Mucosa of descending colon (tissue), 3 donors: Measurements from ENCODE around the gene OCIAD1. TPM values are rescaled to one million over a fixed set of nuclear protein-coding genes. Genes with fewer than 3 reads are reported as not detected.
"Not testable (repeated sequence)": the region's sequence is repeated elsewhere in the genome, so short reads cannot be mapped to it uniquely, and the experiment has no call there.

Experiments
- ATAC-seq: fragments of 200-7000 bp; cut with Tn5 transposase; one replicate; pipeline ENCODE4 v1.9.1; 2020; ENCODE audit warnings: mild to moderate bottlenecking, moderate library complexity
- DNase-seq, 3 donors: peaks; one replicate each; pipeline ENCODE4 v3.0.0-alpha.2; 2020
- H3K36me3 ChIP-seq: fragments of 200-600 bp; one replicate; pipeline ENCODE4 v1.8.0; 2021; ENCODE audit warnings: low read depth, mild to moderate bottlenecking
- H3K4me1 ChIP-seq: fragments of 200-600 bp; one replicate; pipeline ENCODE4 v1.8.0; 2021; ENCODE audit warnings: low read depth, mild to moderate bottlenecking
- H3K4me3 ChIP-seq: fragments of 200-600 bp; one replicate; pipeline ENCODE4 v1.8.0; 2021; ENCODE audit warnings: mild to moderate bottlenecking
- H3K9me3 ChIP-seq: fragments of 200-600 bp; one replicate; pipeline ENCODE4 v1.8.0; 2021; ENCODE audit warnings: mild to moderate bottlenecking
- intact Hi-C, 2 donors: fragments of 100-400 bp; cut with DNase I in 1 of 2; cut with micrococcal nuclease in 1 of 2; formaldehyde crosslinking; loops; one replicate each; pipeline versions ENCODE4 v1.11.0 to v1.11.1; 2022; cut with DNase I, micrococcal nuclease
- total RNA-seq, 3 donors: library from RNA; stranded (reverse); fragmentation: NEBNext Ultra II Directional in 2 of 3; extraction: Animal tissue kit (Norgen Biotek cat#: 25700) in 2 of 3; gene quantifications; one replicate each; pipeline versions ENCODE4 v1.2.1 to v1.2.4, GENCODE V29; 2021 to 2023
- TF ChIP-seq, protein P1 (sequence below): fragments of 200-600 bp; IDR thresholded peaks from one replicate; pipeline ENCODE4 v1.8.0; 2022; ENCODE audit warnings: antibody characterized with exemption, mild to moderate bottlenecking
- donor health status: DM: no; HTN: no; CAD: no; lungs with moderate emphysema.
- donor health status: DM: no; HTN: no; CAD: no.
- donor health status: DM: no; HTN: yes; CAD: no.

Gene OCIAD1
- total RNA-seq, 3 donors from 2014 or later: 119 to 150 (median 133) TPM

DNA sequence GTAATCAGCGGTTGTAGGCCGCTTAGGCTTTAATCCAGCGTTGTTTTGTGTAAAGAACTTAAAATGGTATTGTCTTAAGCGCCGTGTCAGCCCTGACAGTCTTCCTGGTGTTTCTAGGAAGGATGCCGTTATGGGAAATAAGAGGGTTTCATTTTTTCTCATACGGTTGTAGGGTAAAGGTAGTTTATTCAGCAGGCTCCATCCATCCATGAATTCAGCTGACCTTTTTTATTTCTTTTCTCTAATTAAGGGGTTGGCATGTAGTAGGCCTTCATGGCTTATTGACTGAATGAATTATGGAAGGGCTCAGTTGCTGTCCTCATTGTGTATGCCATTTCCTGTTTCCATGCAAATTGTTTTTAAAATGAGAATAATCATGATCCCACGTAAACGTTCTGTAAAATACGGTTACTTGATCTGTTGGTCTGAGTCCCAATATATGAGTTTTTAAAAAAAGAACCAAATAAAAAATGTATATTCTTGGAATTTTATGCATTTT is 693 bp downstream of the OCIAD1 start:
- H3K9me3 ChIP-seq: no peaks in the 10 kb centered on the region
- no peak for DNase-seq
- intact Hi-C loops: no loop called here
- H3K4me3 ChIP-seq: peak overlapping the region; percentile 77
- ATAC-seq: peak; percentile 1
- TF ChIP-seq, protein P1, sequence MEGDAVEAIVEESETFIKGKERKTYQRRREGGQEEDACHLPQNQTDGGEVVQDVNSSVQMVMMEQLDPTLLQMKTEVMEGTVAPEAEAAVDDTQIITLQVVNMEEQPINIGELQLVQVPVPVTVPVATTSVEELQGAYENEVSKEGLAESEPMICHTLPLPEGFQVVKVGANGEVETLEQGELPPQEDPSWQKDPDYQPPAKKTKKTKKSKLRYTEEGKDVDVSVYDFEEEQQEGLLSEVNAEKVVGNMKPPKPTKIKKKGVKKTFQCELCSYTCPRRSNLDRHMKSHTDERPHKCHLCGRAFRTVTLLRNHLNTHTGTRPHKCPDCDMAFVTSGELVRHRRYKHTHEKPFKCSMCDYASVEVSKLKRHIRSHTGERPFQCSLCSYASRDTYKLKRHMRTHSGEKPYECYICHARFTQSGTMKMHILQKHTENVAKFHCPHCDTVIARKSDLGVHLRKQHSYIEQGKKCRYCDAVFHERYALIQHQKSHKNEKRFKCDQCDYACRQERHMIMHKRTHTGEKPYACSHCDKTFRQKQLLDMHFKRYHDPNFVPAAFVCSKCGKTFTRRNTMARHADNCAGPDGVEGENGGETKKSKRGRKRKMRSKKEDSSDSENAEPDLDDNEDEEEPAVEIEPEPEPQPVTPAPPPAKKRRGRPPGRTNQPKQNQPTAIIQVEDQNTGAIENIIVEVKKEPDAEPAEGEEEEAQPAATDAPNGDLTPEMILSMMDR: no peak
- no peaks in the 10 kb centered on the region for H3K36me3 ChIP-seq
- H3K4me1 ChIP-seq: peaks cover 6% of the 10 kb centered on the region

DNA sequence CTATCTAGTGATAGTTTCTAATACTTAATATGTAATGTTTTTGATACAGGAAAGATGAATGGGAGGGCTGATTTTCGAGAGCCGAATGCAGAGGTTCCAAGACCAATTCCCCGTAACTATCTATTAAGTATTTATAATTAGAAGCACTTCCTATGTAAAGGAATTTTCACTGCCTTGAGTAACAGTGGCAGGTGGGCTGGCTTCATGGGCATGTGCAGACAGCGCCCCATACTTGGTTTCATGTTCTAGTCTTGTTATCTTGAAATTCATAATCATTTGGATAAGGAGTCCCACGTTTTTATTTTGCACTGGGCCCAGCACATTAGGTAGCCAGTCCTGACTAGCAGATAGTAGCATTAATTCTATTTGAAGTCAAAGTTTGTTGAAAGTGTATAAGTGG is 1.7 kb downstream of the OCIAD1 start:
- Histone ChIP-seq H3K36me3 (no peaks in the 10 kb centered on the region), H3K4me1 (peaks cover 6% of the 10 kb centered on the region), H3K4me3 (no peak overlapping the region), H3K9me3 (no peaks in the 10 kb centered on the region)
- DNase-seq (no peak), ATAC-seq (no peak)
- intact Hi-C loops: no loop called here
- TF ChIP-seq, protein P1: no peak

DNA sequence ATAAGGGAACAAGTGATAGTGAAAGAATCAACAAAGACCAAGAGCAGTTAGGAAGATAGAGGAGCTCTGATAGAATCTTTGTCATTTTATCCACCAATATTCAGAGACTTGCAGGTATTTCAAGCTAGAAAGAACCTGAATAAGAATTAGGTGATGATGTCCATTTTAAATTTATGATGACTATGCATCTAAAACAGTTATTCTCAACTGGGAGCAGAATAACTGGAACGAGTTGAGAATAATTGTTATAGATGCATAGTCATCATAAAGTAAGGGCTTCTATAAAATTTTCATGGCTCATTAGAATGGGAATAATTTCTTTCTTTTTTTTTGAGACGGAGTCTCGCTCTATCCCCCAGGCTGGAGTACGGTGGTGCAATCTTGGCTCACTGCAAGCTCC is 5.8 kb downstream of the OCIAD1 start:
- peaks cover 6% of the 10 kb centered on the region for H3K4me1 ChIP-seq
- DNase-seq (no peak), ATAC-seq (no peak)
- H3K4me3 ChIP-seq: no peak overlapping the region
- no peaks in the 10 kb centered on the region for H3K9me3 ChIP-seq
- intact Hi-C loops: no loop called here
- H3K36me3 ChIP-seq: no peaks in the 10 kb centered on the region
- TF ChIP-seq, protein P1: no peak

DNA sequence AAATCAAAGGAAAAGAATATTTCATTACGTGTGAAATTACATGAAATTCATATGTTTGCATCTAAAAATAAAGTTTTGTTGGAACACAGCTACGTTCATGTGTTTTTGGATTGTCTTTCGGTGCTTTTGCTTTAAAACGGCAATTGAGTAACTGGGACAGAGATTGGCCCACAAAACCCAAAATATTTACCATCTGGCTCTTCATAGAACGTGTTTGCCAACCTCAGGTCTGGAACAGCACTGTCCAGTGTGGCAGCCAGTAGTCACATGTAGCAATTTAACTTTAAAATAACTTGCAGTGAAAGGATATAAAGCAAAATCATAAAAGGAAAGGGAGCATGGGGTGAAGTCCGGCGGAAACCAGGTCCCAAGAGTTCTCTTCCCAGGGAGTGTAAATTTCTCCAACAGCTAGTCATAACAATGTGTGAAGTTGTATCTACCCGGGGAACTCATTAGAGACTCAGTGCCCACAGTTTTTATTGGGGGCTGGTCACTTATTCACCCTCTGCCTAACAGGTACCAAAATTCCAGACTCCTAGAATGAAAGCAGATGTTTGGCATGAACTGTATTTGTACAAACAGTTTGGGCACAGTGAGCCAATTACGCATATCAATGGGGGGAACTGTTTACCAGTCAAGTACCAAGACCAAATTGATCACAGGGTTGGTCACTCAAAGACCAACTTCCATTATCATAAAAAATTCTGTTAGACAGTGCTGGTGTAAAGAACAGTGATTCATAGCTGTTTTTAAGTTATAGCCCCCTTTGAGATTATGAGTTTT is 10.3 kb downstream of the OCIAD1 start:
- H3K9me3 ChIP-seq: no peaks in the 10 kb centered on the region
- no peak for ATAC-seq
- no peak overlapping the region for H3K4me3 ChIP-seq
- no peaks in the 10 kb centered on the region for H3K4me1 ChIP-seq
- intact Hi-C loops: no loop called here
- no peaks in the 10 kb centered on the region for H3K36me3 ChIP-seq
- TF ChIP-seq, protein P1: no peak
- no peak for DNase-seq

DNA sequence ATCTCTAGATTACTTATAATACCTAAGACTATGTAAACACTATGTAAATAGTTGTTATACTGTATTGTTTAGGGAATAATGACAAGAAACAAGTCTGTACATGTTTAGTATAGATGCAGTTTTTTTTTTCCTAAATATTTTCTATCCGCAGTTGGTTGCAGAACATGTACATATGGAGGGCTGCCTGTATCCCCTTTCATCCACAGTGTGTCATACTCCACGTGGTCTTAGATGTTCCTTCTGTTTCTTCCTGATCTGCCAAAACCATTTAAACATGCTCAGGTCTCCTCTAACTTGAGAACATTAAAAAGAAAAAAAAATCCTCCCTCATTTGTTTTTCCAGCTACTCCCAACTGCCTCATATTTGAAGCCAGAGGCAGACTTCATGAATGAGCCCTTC is 14.0 kb downstream of the OCIAD1 start:
- no peak for DNase-seq
- intact Hi-C loops: no loop called here
- no peaks in the 10 kb centered on the region for H3K9me3 ChIP-seq
- ATAC-seq: no peak
- no peaks in the 10 kb centered on the region for H3K4me1 ChIP-seq
- no peaks in the 10 kb centered on the region for H3K36me3 ChIP-seq
- no peak overlapping the region for H3K4me3 ChIP-seq
- TF ChIP-seq, protein P1: no peak

DNA sequence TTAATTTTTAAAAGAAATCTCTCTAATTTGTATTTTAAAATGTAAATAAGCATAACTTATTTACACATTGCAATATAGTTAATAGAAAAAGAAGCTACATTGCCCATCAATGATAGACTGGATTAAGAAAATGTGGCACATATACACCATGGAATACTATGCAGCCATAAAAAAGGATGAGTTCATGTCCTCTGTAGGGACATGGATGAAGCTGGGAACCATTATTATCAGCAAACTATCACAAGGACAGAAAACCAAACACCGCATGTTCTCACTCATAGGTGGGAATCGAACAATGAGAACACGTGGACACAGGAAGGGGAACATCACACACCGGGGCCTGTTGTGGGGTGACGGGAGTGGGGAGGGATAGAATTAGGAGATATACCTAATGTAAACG is 17.9 kb downstream of the OCIAD1 start:
- ATAC-seq, DNase-seq, intact Hi-C loops, H3K9me3 ChIP-seq, H3K4me1 ChIP-seq, H3K4me3 ChIP-seq, H3K36me3 ChIP-seq: not testable (repeated sequence)
